GM21528 (cell line): ENCODE measurements around the gene PTPN21.

ENCODE experiments used
- ATAC-seq: cut with Tn5 transposase; IDR thresholded peaks from one replicate; pipeline ENCODE4 v1.9.1; 2021; ENCODE audit warnings: mild to moderate bottlenecking, moderate library complexity; ENCODE audit not compliant: unreplicated experiment, low FRiP score

The PTPN21 gene

DNA sequence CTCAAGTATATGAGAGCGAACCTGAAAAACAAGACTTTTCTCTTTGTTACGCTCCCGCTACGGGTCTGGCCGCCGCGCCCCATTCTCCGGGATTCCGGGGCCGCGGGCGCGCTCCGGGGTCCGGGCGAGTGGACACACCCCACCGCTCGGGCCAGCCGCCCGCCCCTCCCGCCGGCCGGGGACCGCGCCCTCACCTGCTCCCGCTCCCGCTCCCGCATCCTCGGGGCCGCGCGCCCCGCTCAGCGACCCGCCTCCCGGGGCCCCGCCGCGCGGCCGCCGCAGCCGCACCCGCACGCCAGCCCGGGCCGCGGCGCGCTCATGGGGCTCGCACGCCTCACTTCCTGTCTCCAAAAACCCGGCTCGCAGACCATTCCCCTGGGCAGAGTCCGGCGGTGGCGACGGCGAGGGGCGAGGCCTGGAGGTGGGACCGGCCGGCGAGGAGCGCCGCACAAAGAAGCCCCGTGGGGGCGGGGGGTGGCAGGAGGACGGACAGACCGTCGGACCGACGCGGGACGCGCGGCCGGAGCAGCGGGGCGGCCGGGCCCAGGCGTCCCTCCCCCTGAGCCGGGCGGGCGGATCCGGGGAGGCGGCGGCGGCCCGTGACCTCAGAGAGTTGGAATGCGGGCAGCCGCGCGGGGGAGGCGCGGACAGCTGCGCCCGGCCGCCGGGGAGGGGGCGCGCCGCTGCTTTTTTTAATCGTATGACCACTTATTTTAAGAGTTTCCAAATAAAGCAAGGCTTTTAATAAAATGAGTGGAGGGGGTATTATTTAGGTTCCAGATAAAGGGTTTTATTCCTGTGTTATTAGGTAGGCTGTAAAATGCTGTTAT lies at the start of gene PTPN21:
Gene PTPN21 (minus strand): TSS at position 551 of the 830 bp plus-strand sequence. CDS start 4,590 bp downstream, outside the sequence.
- ATAC-seq, result no peak

GRCh38 chr14:88604212-88604611 lies 49.4 kb upstream of the PTPN21 start:
- ATAC-seq, result no peak

- peak; percentile 97 for ATAC-seq
Measured at GRCh38 chr14:88599761-88600439, 45.1 kb upstream of the PTPN21 start.

DNA sequence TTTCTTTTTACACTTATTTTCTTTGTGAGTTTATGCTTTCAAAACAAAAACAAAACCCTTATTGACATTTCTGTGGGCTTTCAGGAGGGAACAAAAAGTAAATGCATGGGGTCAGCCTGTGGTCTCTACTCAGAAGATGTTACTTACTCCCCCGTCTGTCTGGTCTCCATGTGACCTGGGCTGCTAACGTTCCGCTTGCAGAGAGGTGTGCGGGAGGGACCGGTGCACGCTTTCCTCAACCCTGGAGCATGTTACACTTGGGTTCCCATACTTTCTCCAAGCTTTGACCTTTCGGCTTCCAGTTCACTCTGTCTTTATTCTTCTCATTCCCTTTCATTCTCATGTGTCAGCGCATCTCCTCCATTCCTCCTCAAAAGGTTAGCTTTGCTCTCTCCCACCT lies 44.5 kb upstream of the PTPN21 start:
- peak; percentile 32 for ATAC-seq

DNA sequence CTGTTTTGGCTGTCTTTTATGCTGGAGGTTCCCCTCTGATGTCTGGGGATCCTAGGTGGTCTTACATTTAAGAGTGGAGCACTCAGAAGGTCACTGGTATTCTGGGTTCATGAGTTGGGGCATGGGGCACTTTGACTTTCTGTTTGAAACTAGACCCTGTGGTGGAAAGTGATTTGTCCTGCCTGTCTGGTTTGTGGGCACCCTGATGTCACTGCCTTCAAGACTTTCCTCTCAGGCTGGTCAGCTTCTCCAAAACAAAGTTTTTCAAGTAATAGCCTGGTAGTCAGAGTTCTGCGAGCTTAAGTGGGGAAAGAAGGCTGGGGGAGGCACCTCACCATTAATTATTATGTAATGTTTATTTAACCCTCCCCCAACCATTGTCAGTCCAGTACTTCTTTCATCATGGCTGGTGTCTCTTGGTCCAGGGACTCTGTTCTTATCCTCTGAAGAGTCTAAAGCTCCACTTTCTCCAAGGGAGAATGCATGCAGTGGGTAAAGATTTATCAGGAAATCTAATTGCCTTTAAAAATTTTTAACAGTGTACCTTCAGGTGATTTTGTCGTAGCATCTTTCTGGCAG lies 43.4 kb upstream of the PTPN21 start:
- ATAC-seq, result no peak

- ATAC-seq, result no peak
Measured at GRCh38 chr14:88597601-88598000, 42.8 kb upstream of the PTPN21 start.

DNA sequence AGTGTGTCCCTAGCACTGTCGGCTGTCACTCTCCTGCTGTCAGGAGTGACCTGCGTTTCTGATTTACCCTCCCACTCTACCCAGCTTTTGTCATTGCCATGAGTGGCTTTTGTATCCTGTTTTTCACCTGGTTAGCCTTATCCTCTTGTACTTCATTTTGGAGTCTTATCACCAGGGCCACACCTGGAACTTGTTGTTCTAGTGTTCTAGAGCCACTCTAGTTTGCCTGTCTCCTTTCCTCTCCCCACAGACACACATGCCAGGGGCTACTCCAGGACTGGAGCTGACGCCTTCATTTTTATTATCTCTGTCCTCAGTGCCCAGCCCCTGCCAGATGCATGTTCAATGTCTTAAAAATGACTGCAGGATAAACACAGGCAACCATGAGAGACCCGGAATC lies 42.2 kb upstream of the PTPN21 start:
- ATAC-seq, result no peak

DNA sequence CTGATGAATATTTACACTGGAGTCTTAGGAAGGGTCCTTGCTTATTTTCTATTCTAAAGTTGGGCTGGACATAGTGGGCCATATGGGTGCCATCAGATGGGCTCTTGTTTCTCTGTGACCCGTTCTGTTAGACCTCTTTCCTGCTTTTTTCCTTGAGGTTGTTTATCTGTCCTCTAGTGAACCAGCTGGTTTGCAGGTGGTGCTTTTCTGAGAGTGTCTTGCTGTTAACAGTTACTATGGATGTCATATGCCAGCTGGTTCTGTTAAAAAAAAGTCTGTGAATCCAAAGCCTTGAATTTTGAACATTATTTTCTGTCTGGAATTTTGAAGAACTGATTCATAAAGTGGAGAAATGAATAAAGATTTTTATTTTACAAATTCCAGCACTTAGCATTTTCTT lies 37.2 kb upstream of the PTPN21 start:
- ATAC-seq, result no peak

DNA sequence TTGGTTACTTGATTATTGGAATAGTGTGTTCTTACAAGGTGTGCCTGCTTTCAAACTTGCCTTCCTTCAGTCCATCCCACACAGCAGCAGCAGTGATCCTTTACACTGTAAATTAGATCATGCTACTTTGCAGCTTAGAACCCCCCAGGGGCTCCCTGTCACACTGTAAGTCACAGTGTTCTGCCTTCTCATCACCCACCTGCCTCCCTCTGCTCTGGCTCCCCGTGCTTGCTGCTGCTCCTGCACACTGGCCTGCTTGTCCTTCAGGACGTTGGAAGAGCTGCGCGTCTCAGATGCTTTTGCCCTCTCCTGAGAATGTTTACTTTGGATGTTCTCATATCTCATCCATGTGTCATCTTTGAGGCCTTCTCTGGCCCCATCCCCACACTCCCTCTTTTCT lies 35.4 kb upstream of the PTPN21 start:
- no peak for ATAC-seq

DNA sequence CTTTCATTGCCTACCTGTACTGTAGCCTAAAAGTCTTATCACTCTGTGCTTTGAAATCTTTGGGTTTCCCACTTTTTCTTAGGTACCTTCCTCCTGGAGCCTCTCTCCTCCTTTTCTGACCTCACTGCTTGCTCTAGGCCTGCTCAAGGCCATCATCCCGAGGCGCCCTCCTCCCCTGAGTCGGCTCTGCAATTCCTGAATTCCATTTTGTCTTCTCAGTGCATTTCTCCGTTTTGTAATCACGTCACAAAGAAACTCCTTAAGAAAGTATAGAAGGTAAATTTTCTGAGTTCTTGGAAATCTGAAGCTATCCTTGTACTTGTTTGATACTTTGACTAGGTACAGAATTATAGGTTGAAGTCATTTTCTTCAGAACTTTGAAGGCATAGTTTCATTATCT lies 33.3 kb upstream of the PTPN21 start:
- no peak for ATAC-seq

- no peak for ATAC-seq
Measured at GRCh38 chr14:88584451-88584850, 29.6 kb upstream of the PTPN21 start.

DNA sequence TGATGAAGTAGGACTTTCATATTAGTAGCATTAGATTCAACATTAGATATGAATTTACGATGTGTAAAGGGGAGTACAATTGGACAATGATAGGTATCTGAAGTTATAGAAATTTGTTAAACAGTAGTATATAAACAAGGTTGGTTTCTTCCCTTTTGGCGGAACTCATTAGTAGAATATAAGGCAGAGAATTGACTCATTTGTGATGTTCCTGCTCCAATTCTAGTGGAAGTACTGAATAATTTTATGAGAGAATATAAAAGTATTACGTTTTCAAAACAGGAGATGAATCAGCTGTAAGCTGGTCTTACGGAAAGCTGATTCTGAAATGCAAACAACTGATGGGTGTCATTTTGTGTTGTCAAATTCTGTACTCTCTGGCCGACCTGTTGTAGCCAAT lies 21.4 kb upstream of the PTPN21 start:
- no peak for ATAC-seq

DNA sequence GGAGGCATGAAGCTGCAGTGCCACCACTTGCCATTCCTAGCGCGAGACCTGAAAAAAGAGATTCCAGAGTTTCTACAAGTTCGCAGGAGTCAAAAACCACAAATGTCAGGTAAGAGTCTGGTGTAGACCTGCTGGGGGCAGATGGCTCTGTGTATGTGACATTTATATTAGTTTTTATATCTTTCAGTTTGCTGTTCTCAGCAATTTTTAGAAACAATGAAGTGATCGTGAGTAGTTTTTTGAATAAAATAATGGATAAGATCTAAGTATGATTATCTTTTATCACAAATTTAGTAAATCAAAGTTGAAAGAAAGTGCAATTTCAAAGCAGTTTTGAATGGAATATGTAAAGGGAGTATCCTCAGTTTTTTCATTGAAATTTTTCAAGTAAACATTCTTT lies 17.3 kb upstream of the PTPN21 start:
- no peak for ATAC-seq

DNA sequence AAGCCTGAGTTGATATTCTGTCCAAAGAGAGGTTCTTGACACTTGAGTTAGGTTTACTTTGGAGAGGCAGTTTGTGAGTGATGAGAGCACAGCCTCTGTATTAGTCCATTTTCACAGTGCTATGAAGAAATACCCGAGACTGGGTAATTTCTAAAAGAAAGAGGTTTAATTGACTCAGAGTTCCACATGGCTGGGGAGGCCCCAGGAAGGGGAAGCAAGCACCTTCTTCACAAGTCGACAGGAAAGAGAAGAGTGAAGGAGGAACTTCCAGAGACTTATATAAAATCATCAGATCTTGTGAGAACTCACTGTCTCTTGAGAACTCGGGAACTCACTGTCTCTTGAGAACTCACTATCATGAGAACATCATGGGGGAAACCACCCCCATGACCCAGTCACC lies 13.4 kb upstream of the PTPN21 start:
- no peak for ATAC-seq

DNA sequence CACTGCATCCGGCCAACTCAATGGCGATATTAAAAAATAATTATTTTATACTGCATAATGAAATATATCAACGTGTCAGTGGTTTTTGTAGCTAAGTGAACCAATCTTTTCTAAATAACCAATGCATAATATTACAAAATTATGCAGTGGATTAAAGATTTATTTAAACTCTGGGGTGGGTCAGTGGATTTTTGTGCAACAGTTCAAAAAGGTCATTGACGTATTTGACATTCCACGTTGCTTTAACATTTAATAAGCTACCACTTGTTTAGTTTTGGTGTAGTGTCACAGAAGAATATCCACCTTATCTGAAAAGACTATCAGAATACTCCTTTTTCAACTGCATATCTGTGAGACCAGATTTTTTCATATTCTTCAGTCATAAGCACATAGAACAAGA lies 10.6 kb upstream of the PTPN21 start:
- no peak for ATAC-seq

GRCh38 chr14:88563845-88564244 lies 9.0 kb upstream of the PTPN21 start:
- ATAC-seq, result no peak

DNA sequence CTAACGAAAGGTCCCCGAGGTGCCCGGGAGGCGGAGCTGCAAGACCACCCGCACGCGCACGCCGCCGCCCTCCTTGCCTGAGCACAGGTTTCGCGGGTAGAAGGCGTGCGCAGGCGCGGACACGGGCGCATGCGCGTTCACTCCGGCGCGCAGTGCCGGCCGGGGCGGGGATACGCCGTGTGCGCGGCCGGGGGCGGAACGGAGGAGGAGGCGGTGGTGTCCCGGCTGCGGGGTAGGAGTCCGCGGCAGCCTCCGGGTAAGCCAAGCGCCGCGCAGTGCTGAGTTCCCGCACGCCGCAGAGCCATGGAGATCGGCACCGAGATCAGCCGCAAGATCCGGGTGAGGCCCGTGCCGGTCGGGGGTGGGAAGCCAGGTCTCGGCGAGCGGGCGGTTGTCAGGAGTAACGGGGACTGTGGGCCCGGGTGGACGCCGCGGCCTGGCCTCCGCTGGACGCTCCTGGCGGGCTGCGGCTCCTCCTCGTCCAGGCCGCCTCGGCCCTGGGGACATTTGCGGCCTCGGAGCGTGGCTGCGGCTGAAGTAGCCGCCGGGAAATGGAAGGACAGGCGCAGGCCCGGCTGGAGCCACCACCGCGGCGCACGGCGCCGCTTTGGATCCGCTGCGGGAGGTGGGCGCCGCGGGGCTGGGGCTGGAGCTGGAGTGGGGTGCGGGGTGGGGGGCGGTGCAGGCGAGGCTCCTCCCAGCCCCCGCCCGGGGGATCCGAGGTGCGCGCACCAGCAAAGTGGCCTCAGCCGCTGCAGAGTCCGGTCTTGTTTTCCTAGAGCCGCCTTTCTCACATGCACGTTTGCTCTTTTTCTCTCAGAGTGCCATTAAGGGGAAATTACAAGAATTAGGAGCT lies 8.3 kb upstream of the PTPN21 start, which contains the start of gene ZC3H14:
Gene ZC3H14 (plus strand): TSS at position 207 of the 856 bp plus-strand sequence. CDS start 97 bp downstream, at position 304.
- peak; percentile 95 for ATAC-seq

GRCh38 chr14:88562532-88562830 lies 7.7 kb upstream of the PTPN21 start:
- peak; percentile 9 for ATAC-seq

DNA sequence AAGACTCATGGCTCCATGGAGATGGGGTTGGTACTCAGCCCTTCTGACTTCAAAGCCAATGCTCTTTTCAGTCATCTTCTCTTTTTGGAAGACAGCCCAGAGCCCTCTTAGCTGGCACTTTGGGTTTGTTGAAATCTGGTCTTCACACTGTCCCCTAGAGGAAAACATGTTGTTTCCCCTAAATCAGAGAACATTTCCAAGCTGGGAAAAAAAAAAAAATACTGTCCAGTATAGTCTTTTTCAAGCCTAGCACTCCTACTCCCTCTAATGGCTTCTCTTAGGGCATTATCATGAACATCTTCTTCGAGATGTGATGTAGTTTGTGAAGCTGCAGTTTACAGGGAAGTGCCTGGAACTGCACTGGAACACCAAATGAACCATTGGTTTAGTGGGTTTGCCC lies 5.0 kb upstream of the PTPN21 start:
- ATAC-seq, result no peak

GRCh38 chr14:88556581-88556980 lies 1.8 kb upstream of the PTPN21 start:
- no peak for ATAC-seq
